Iris pigment epithelial cell (primary cell): ENCODE data around the gene GNAT1.
"Not testable (repeated sequence)": the region's sequence is repeated elsewhere in the genome, so short reads cannot be mapped to it uniquely, and the experiment has no call there.

Experiments used
- DNase-seq: peaks from one replicate; pipeline ENCODE4 v3.0.0-alpha.2; 2011; ENCODE audit warnings: low read depth

GNAT1 gene

GRCh38 chr3:50222169-50222528 is 30.7 kb downstream of the GNAT1 start:
- DNase-seq: no peak

DNA sequence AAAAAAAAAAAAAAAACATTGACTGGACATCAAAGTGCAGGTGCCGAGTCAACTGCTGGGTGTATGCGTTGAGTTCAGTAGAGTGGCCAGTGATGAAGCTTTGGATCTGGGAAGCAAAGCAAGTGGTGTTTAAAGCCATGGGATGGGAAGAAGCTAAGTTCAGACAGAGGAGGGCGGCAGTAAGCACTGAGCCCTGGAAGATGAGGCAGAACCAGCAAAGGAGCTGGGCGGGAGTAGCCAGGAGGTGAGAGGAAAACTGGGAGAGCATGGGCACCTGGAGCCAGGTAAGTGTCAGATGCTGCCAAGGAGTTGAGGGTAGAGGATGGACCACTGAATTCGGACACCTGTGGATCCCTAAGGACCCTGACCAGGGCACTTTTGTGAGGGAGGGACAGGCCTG is 33.2 kb downstream of the GNAT1 start:
- no peak for DNase-seq

GRCh38 chr3:50226888-50227389 is 35.5 kb downstream of the GNAT1 start:
- peak; percentile 42 for DNase-seq

DNA sequence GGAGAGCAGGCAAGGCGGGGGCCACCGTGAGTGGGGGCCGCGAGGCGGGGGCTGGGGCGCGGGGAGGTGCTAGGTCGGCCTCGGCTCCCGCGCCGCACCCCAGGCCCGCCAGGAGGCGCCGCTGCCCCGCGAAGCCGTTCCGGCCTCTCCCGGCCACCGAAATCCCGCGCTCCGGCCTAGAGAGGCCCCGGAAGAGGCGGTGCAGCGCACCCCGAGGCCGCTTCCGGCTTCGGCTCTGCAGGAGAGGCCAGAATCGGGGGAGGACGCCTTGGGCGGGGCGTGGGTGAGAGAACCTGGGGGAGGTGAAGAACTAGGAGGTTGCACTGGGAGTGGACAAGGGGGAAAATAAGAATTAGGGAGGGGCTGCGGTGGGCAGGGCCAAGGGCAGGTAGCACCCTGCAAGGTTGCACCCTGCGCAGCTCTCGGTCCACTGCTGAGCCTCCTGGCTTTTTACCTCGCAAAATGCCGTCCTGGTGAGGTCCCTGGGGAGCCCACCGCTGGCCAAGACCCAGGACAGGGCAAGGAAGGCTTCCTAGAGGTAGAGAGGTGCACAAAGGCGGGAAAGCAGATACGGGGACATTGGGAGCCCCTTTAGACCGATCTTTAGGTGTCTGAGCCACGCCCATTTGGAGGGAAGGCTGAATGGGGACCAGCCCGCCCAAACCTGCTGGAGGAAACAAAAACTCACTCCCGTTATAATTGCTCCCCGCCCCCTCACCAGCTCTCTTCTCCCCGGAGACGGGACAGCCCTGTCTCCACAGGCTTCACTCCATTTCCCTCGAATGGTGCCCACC is 36.2 kb downstream of the GNAT1 start:
- DNase-seq: peak; percentile 86

- not testable (repeated sequence) for DNase-seq
Measured at GRCh38 chr3:50228184-50228763, 36.9 kb downstream of the GNAT1 start.

DNA sequence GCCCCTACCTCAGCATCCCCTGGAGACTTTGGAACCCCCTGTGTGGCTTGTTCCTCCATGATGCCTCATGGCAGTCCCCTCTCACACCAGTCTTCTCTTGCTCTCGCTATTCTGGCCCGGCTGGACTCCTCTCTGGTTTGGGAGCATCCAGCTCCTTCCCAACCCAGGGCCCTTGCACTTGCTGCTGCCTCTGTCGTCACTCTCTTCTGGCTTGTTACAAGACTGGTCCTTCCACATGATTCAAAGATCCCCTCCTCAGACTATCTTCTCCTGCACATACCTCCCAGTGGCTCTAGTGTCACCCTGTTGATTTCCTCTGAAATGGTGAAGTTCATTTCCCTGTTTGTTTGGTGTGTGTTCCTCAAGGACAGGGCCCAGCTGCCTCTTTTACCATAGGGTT is 38.1 kb downstream of the GNAT1 start:
- DNase-seq: no peak

GRCh38 chr3:50230104-50230793 is 38.8 kb downstream of the GNAT1 start:
- DNase-seq: no peak

- DNase-seq: peak; percentile 49
Measured at GRCh38 chr3:50230794-50231125, 39.4 kb downstream of the GNAT1 start.

- no peak for DNase-seq
Measured at GRCh38 chr3:50231581-50231980, 40.2 kb downstream of the GNAT1 start.

- no peak for DNase-seq
Measured at GRCh38 chr3:50232303-50232702, 40.9 kb downstream of the GNAT1 start.

GRCh38 chr3:50233176-50233575 is 41.8 kb downstream of the GNAT1 start:
- DNase-seq: no peak

- DNase-seq: peak; percentile 99
Measured at GRCh38 chr3:50235716-50236483, 44.5 kb downstream of the GNAT1 start, which contains the start of gene GNAI2. GNAI2 (plus strand) TSS chr3:50236204; CDS start chr3:50236336, 132 bp downstream.

DNA sequence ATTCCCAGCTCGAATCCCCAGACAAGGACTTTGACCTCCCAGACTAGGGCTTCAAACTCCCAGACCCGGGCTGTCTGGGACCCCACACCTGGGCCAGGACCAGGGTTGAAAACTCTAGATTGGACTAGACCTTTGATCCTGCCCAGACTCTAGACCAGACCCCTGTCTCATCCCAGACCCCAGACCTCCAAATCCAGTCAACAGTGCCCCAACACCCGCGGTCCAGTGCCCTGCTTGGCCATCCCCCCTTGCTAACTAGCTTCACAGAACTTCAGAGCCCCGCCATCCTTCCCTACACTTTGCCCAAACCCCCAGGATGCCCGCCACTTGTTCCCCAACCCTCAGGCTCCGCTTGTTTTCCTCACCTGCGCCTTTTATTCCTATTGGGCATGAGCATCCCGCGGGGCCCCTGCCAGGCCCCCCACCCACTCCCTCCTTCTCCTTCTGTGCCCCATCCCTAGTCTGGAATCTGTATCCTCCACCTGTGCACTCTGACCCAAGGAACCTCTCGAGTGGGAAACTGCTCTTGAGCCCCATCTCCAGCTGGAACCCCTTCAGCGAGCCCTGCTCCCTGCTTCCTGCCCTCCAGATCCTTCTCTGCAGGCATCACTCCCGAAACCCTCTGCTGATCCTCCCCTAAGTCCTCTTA is 45.2 kb downstream of the GNAT1 start:
- no peak for DNase-seq

- DNase-seq: no peak
Measured at GRCh38 chr3:50237133-50237651, 45.8 kb downstream of the GNAT1 start.

DNA sequence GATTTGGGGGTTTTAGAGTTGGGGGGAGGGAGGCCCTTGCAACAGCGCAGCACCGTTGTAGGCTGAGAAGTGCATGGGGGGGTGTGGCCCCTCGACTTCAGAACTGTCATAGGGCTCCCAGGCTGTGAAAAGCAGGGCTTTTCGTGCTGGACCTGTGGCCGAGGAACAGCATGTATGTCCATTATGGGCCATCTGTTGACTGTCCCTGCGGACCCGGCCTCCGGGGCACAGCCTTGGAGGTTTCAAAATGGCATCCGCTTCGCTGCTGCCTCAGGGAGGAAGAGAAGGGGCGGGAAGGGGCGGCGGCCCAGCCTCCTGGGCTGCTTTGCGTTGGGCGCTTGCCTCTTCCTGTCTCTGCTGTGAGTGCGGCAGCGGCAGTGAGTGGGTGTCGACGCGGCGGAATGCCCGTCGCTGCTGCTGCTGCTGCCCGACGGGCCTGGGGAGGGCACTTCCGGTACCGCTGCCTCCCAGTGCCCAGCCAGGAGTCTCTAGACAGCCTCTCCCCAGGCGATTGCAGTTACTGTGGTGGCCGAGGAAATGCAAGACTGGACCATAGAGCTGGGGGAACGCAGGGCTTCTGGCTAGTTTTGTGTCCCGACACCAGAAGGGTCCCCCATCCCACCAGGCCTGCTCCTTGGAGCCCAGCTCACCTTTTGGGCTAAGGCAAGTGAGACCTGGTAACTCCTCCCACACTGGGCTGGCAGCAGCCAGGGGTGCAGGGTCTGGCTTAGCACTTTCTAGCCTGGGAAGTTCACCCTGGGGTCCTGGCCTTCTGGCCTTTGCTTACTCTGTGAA is 46.5 kb downstream of the GNAT1 start:
- DNase-seq: peak; percentile 86

GRCh38 chr3:50238549-50239026 is 47.2 kb downstream of the GNAT1 start:
- DNase-seq: no peak

DNA sequence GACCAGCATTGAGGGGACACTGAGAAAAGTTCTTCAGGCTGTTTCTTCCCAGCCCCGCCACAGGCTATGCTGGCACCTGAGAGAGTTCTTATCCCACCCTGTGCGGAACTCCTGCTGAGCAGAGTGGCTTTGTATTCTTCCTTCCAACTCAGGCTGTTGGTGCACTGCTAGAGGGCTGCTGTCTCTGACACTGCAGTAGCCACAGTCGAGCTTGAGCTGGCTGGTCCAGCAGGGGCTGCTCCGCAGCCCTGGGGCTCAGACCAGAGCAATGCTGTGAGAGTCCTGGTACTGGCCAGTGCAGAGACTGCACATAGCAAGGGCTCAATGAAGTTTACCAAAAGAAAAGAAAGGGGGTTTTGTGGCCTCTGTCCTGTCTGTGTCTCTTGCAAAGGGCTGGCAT is 48.2 kb downstream of the GNAT1 start:
- no peak for DNase-seq

DNA sequence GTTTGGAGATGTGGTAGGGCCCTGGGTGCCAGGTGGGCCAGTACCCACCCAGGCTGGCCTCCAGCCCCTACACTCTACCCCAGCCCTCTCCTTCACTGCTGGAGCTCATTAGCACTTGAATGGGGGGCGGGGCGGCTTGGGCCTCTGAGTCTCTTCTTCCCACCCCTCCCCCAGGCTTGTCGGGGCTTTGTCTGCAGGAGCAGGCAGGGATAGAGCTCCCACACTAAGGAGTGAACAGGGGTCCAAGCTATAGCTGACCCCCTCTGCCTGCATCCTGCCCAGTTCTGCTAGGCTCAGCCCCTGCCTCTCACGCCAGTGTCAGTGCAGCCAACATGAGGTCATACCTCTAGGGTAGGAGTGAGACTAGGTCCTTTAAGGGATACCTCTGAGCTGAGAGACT is 49.8 kb downstream of the GNAT1 start:
- no peak for DNase-seq

- no peak for DNase-seq
Measured at GRCh38 chr3:50241713-50242380, 50.4 kb downstream of the GNAT1 start.

DNA sequence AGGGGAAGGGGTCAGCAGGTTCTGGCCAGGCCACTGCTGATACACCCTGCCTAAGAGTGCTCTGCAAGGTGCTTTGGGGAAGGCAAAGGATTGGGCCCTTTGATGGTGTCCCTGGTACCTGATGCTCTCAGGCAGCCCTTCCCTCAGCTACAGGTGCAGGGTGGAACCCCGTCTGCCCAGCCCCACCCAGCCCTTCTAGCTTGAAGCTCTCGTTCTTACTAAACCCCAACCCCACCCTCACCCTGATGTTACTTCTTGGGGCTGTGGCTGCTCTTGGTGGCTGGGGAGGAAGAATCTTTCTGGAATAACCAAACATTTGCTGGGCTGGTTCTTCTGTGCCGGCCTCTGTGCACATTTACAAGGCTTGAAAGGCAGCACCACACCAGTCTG is 51.0 kb downstream of the GNAT1 start:
- DNase-seq: no peak
